NCI-H510A (cell line): ENCODE data around the gene C19orf73.
A peak's percentile ranks its signal among the peaks of the same experiment; 100 is the strongest.
"Not testable (repeated sequence)": the region's sequence is repeated elsewhere in the genome, so short reads cannot be mapped to it uniquely, and the experiment has no call there.

Source experiments
- DNase-seq: peaks from one replicate; lab custom pipeline; 2025; lab: John Stamatoyannopoulos, UW

The C19orf73 gene

DNA sequence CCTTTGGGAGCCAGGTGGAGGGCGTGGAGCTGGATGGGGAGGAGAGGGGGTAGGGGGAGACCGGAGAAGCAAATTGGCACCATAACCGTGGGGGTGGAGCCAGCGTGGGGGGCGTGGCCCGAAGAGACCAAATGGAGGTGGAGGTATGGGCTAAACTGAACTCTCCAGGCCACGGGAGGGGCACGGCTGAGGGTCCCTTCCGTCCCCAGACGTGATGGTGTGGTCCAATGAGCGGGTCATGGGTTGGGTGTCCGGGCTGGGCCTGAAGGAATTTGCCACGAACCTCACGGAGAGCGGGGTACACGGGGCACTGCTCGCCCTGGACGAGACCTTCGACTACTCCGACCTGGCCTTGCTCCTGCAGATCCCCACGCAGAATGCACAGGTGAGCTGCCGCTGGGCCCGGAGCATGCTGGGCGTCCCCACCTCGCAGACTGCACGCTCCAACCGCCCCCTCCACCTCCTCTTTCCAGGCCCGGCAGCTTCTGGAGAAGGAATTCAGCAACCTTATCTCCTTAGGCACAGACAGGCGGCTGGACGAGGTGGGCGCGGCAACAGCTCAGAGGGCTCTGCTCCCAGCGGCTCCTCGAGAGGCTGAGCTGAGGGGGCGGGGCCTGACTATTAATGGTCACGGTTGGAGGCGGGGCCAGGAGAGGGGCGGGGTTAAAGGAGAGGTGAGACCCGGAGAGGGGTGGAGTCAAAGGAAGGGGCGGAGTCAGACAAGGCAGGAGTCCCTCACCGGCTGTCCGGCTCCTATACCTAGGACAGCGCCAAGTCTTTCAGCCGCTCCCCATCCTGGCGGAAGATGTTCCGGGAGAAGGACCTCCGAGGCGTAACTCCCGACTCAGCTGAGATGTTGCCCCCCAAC, 30.1 kb upstream of the C19orf73 start:
- DNase-seq: peak; percentile 80

DNA sequence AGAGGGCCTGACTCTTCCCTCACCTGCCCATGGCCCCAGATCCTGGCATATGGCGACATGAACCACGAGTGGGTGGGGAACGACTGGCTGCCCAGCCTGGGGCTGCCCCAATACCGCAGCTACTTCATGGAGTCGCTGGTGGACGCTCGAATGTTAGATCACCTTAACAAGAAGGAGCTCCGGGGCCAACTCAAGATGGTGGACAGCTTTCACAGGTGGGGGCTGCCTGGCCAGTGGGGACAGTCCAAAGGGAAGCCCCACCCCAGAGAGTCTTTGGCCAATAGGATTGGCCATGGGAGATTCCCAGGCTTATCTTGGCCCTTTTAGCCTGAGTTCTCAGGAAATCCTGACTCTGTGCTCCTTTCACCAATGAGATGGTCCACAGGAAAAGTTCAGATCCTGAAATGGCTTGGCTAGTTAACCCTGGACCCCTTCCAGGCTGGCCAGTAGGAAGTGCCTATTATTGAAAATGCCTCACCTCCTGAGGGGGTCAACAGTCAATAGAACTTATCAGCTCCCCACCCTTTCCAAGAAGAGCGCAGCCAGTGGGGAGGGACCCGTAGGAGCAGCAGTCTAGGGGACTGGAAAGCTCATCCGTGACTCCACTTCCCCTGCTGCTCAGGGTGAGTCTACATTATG, 29.2 kb upstream of the C19orf73 start:
- DNase-seq: no peak

DNA sequence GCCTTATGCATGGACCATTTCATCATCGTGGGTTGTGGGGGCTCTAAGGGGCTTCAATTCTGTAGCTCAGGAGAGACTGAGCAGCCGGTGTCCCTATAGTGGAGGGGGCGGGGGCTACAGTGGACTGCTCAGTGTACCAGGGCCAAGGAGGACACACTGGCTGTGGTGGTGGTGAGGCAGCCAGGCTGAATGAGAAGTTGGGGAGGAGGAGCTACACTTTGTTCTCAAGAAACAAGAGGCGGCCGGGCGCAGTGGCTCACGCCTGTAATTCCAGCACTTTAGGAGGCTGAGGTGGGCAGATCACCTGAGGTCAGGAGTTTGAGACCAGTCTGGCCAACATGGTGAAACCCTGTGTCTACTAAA, 27.4 kb upstream of the C19orf73 start:
- DNase-seq: not testable (repeated sequence)

DNA sequence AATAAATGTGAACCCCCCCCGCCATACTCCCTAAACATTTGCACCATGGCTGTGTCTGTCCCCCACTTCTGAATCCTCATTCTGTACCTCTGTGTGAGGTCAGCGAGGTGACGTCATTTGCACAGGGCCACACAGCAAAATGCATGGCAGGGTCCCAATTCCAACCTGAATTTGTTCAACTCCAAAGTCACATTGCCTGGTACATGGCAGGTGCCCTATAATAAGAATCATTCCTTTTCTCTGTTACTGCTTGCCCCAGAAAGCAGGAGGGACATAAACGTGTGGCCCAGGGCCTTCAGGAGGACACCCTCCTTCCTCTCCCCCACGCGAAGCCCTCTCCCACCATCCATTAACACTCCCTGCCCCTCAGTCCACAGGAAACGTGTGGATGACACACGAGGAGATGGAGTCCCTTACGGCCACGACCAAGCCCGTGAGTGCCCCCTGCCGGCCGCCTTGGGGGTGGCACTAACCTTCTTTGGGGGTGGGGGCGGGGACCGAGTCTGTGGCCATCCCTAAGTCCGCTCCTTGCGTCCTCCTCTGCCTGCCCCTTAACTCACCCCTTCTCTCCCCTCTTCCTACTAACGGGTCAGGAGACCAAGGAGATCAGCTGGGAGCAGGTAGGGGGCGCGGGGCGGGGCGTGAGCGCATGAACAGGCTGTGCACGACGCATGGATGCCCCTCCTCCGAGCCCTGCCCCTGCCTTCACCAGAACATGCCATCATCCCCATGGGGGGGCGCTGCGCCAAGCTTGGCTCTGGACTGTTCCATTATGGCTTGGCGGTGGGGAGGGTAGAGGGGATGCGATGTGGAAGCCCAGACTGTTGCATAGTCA, 26.8 kb upstream of the C19orf73 start:
- no peak for DNase-seq

DNA sequence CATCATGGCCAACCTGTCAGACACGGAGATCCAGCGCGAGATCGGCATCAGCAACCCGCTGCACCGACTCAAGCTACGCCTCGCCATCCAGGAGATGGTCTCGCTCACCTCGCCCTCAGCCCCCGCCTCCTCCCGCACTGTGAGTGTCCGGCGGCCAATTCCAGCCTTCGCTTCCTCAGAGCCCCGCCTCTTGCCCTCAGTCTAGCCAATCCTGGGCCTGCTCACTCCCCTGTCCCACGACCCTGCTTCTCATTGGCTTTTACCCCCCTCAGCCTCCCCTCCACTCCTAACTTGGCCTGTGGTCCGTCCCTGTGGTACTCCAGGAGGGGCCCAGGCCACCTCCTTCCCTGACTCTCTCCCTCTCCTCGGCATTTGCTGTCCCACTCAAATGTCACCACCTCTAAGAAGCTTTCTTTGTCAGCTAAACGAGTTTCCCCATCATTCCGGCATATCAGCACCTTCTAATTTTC, 24.0 kb upstream of the C19orf73 start:
- peak; percentile 80 for DNase-seq

- no peak for DNase-seq
These were observed 22.4 kb upstream of the C19orf73 start for GRCh38 chr19:49141352-49141751.

GRCh38 chr19:49140951-49141350, 22.0 kb upstream of the C19orf73 start:
- DNase-seq: no peak

DNA sequence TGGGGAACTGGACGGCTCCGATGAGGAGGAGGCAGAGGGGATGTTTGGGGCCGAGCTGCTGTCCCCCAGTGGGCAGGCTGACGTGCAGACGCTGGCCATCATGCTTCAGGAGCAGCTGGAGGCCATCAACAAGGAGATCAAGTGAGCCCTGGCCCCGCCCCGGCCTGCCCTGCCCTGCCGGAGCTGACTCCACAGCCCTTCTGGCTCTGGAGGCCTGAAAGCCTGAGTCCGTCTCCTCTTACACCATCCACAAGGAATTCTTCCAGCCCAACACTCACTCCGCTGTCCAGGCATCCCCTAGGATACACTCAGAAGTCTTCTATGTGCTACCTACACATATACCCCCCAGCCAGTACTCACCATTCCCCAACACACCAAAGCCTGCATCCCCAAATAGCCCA, 17.8 kb upstream of the C19orf73 start:
- DNase-seq: no peak

DNA sequence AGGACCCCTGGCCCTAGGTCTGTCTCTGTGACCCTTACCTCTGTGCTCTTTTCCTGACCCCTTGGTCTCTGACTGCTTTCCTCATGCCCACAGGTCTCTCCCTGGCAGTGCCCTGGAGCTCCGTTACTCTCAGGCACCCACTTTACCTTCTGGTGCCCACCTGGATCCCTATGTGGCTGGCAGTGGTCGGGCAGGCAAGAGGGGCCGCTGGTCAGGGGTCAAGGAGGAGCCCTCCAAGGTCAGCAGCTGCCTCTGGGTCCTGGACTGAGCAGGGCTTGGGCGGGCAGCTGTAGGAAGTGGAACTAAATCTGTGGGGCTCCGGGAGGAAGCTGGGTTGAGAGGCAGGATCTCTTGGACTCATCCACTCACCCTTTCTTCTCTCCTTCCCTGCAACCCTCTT, 16.7 kb upstream of the C19orf73 start:
- no peak for DNase-seq

DNA sequence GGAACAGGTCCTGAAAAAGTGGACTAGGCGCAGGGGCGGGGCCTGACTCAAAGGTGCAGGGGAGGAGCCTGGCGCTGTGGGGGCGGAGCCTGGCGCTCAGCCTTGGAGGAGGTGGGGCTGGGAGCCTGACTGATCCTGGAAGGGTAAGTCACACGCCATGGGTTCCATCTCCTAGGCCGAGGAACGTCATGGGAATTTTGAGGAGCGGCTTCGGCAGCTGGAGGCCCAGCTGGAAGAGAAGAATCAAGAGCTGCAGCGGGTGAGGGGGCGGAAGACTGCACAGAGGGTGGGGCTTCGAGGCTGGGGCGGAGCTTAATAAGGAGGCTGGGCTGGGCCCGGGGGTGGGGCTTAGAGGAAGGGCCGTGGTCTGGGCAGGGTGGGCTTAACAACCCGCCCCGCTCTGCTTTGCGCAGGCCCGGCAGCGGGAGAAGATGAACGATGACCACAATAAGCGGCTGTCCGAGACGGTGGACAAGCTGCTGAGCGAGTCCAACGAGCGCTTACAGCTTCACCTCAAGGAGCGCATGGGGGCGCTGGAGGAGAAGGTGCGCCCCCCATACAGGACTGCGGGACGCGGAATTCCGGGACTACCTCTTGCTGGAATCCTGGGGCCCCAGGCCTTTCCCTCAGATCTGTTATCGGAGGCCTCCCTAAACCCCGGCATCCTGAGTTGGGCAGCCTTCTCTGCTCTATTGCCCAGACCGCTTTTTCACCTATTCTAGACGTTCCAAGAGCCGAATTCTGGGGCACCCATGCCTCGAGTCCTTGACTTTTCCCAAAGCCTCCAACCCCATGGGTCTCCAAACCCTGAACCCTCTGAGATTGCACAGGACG, 14.9 kb upstream of the C19orf73 start:
- DNase-seq: no peak

DNA sequence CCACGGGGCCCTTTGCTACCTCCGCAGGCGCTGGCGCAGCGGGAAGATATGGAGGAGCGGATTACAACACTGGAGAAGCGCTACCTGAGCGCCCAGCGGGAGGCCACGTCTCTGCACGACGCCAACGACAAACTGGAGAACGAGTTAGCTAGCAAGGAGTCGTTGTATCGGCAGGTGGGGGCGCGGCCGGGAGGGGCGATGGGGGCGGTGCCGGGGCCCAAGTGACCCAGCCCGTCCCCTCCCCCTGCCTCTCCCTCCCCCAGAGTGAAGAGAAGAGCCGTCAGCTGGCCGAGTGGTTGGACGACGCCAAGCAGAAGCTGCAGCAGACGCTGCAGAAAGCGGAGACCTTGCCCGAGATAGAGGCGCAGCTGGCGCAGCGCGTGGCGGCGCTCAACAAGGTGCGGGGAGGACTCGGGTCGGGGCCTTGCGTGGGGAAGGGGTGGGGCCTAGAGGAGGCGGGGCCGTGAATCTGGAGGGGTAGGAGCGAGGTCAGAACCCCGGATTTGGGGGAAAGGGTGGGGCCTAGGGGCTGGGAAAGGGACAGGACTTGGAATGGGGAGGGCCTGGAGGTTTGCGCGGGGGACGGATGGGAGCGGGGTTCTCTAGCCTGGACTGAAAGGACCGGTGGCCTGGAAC, 14.1 kb upstream of the C19orf73 start:
- peak; percentile 58 for DNase-seq

GRCh38 chr19:49130325-49130724, 11.4 kb upstream of the C19orf73 start:
- DNase-seq: no peak

GRCh38 chr19:49129238-49129583, 10.3 kb upstream of the C19orf73 start:
- no peak for DNase-seq

DNA sequence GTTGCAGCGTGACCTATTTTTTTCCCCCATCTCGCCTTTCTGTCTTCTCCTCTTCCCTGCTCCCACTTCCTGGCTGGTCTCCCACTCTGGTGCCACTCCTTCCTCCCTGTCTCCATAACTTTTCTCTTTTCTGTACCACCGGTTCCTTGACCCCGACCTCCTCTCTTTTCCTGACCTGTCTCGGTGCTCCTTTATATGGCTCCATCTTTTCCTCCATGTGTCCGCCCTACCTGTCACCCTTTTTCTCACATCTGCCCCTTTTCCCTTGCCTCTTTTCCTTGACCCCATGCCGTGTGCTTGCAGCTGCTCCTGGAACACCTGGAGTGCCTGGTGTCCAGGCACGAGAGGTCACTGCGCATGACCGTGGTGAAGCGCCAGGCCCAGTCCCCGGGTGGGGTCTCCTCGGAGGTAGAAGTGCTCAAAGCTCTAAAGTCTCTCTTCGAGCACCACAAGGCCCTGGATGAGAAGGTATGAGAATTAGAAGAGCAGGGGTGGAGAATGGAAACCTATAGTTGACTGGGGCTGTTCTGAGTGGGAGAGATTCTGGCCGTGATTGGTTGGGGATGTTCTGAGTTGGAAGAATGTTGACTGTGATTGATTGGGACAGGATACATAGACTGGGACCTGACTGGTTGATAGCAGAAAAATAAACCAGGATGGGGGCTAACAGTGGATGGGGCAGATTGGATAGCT, 9.7 kb upstream of the C19orf73 start:
- no peak for DNase-seq

GRCh38 chr19:49127674-49128544, 9.0 kb upstream of the C19orf73 start:
- DNase-seq: peak; percentile 79

- DNase-seq: not testable (repeated sequence)
These were observed 8.3 kb upstream of the C19orf73 start for GRCh38 chr19:49127225-49127624.

DNA sequence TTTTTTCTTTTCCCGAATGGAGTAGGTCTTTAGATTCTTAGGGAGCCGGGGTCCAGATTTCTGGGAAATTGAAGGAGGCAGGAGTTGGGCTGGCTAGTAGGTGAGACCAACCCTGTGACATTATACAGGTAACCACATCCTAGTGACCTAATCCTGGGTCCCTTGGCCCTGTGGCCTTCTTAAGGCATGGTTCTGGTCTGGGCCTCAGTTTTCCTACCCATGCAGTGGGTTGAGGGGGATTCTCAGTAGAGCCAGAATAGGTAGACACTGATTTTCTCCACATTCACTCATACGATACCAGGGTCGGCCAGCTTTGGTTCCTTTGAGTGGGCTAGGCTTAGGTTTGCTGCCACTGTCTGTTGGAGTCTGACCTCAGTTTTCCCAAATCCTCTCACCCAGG, 7.6 kb upstream of the C19orf73 start:
- DNase-seq: no peak

- DNase-seq: no peak
These were observed 6.2 kb upstream of the C19orf73 start for GRCh38 chr19:49125025-49125731.

DNA sequence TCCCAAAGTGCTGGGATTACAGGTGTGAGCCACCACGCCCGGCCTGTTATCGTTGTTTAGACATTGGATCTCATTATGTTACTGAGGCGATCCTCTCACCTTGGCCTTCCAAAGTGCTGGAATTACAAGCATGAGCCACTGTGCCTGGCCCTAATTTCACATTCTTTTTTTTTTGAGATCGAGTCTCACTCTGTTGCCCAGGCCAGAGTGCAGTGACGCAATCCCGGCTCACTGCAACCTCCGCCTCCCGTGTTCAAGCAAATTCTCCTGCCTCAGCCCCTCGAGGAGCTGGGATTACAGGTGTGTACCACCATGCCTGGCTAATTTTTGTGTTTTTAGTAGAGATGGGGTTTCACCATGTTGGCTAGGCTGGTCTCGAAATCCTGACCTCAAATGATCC, 4.3 kb upstream of the C19orf73 start:
- DNase-seq: not testable (repeated sequence)
